Dermis microvascular lymphatic vessel endothelial cell (primary cell): ENCODE measurements around the gene MTNR1B. TPM values are rescaled to one million over a fixed set of nuclear protein-coding genes. Genes with fewer than 3 reads are reported as not detected.

Experiments
- total RNA-seq: library from RNA; depleted of rRNA; stranded (reverse); fragments of >200 nt; gene quantifications from 2 replicates; pipeline ENCODE4 v1.2.1, GENCODE V29; 2014

Gene MTNR1B
- total RNA-seq, 1 donor from 2014 or later: not detected

Other genes with a start within 250 kb of the MTNR1B start
- gene SLC36A4, start 228.3 kb downstream of the MTNR1B start, total RNA-seq: 4.4 and 7.0 TPM in 2 replicates